K562 (cell line): Measurements from ENCODE around the gene THADA. TPM values are rescaled to one million over a fixed set of nuclear protein-coding genes. Genes with fewer than 3 reads are reported as not detected.

Experiments
- ATAC-seq: fragments of 200-7000 bp; cut with Tn5 transposase; 3 replicates; pipeline ENCODE4 v1.9.1; 2020; ENCODE audit warnings: moderate library complexity
- BruUV-seq: library from RNA; stranded (reverse); fragments of 400-500 nt; replicated peaks from 2 replicates; lab custom pipeline; 2021; lab: Mats Ljungman, UMichigan
- CTCF ChIA-PET: fragments of 300-600 bp; formaldehyde crosslinking; extraction: SDS; loops from one replicate; lab custom pipeline; 2021; ENCODE audit warnings: low intra/inter-chr PET ratio; lab: Yijun Ruan, JAX
- POLR2A ChIA-PET: fragments of 300-600, 350-650 bp; sonication (Branson Sonifier 250); formaldehyde crosslinking; extraction: SDS; loops from one replicate; lab custom pipeline; 2021; ENCODE audit warnings: antibody characterized with exemption, inconsistent platforms; lab: Yijun Ruan, JAX
- DNase-seq, 4 experiments: peaks; one replicate each; pipeline versions ENCODE4 v3.0.0 to v3.0.0-alpha.2; 2011 to 2018; ENCODE audit warnings: low spot score in 3 of 4, mixed read lengths in 3 of 4; ENCODE audit errors: extremely low read depth in 1 of 4
- FAIRE-seq: peaks from 2 replicates; lab custom pipeline; 2011; peaks lifted over from hg19 to GRCh38; lab: Jason Lieb, UNC
- H2AFZ ChIP-seq: 2 replicates; pipeline ENCODE4 v1.6.0; 2011; ENCODE audit warnings: low read depth, low read length, control low read depth, inconsistent platforms
- H3K27ac ChIP-seq: fragments of 200-600 bp; 3 replicates; pipeline ENCODE4 v1.8.0; 2011; ENCODE audit warnings: low read depth, mild to moderate bottlenecking, control low read depth, inconsistent platforms, low read length, moderate library complexity, mixed read lengths; ENCODE audit errors: extremely low read depth
- H3K27me3 ChIP-seq, 2 experiments: fragments of 300-600 bp in 1 of 2; 2 replicates in 1 of 2; 3 replicates in 1 of 2; pipeline versions ENCODE4 v1.6.0 to v1.8.0; 2011; ENCODE audit warnings: inconsistent platforms in 2 of 2, low read length in 2 of 2, mild to moderate bottlenecking in 1 of 2, mixed read lengths in 1 of 2, moderate library complexity in 1 of 2; ENCODE audit not compliant: control insufficient read depth in 2 of 2, insufficient read depth in 2 of 2
- H3K36me3 ChIP-seq: fragments of 300-600 bp; 3 replicates; pipeline ENCODE4 v1.8.0; 2011; ENCODE audit warnings: mild to moderate bottlenecking, low read length, inconsistent platforms; ENCODE audit not compliant: control insufficient read depth, insufficient read depth
- H3K4me1 ChIP-seq, 2 experiments: fragments of 200-600 bp in 1 of 2; replicated peaks in 1 of 2; 2 replicates in 1 of 2; 3 replicates in 1 of 2; pipeline versions ENCODE4 v1.5.1 to v1.8.0; 2011; ENCODE audit warnings: inconsistent platforms in 2 of 2, low read length in 2 of 2, mild to moderate bottlenecking in 1 of 2, mixed read lengths in 1 of 2, moderate library complexity in 1 of 2; ENCODE audit not compliant: control insufficient read depth in 2 of 2, insufficient read depth in 2 of 2
- H3K4me2 ChIP-seq: 2 replicates; pipeline ENCODE4 v1.6.1; 2011; ENCODE audit warnings: low read length, control low read depth, inconsistent platforms, mixed read lengths; ENCODE audit not compliant: insufficient read depth
- H3K4me3 ChIP-seq: fragments of 200-600 bp; sonication (generic), shearing (Covaris generic); 2 replicates; pipeline ENCODE4 v1.5.1; 2016; ENCODE audit warnings: control low read depth, inconsistent platforms
- H3K79me2 ChIP-seq: fragments of 200-600 bp; 3 replicates; pipeline ENCODE4 v1.8.0; 2011; ENCODE audit warnings: low read length, inconsistent platforms; ENCODE audit not compliant: control insufficient read depth, insufficient read depth
- H3K9ac ChIP-seq, 2 experiments: 2 replicates each; pipeline versions ENCODE4 v1.6.0 to v1.6.1; 2011; ENCODE audit warnings: low read depth in 2 of 2, low read length in 2 of 2, control low read depth in 1 of 2, inconsistent platforms in 1 of 2, mild to moderate bottlenecking in 1 of 2, mixed read lengths in 1 of 2; ENCODE audit not compliant: insufficient read depth in 1 of 2
- H3K9me1 ChIP-seq: one replicate; pipeline ENCODE4 v1.6.0; 2011; ENCODE audit warnings: inconsistent platforms, mild to moderate bottlenecking, low read length, moderate library complexity; ENCODE audit not compliant: control insufficient read depth, insufficient read depth
- H3K9me3 ChIP-seq: replicated peaks from 2 replicates; pipeline ENCODE4 v1.5.1; 2011; ENCODE audit warnings: low read depth, low read length, inconsistent platforms; ENCODE audit not compliant: control insufficient read depth, insufficient read depth
- H4K20me1 ChIP-seq: replicated peaks from 2 replicates; pipeline ENCODE4 v1.6.1; 2011; ENCODE audit warnings: low read length, inconsistent platforms, mixed read lengths; ENCODE audit not compliant: control insufficient read depth, insufficient read depth
- BACH1 ChIP-seq: fragments of 200-800 bp; sonication (Bioruptor generic); IDR thresholded peaks from 2 replicates; pipeline ENCODE4 v1.6.1; 2016; ENCODE audit warnings: missing genetic modification characterization, missing compliant biosample characterization
- CHAMP1 ChIP-seq: fragments of 450-650 bp; IDR thresholded peaks from 2 replicates; pipeline ENCODE4 v1.6.1; 2016; ENCODE audit warnings: mild to moderate bottlenecking
- CTBP1 ChIP-seq: fragments of 450-650 bp; IDR thresholded peaks from 2 replicates; pipeline ENCODE4 v1.6.1; 2016; ENCODE audit warnings: borderline replicate concordance
- CTCFL ChIP-seq: IDR thresholded peaks from 2 replicates; pipeline ENCODE4 v1.6.1; 2011; ENCODE audit warnings: borderline replicate concordance, low read depth, mild to moderate bottlenecking, moderate library complexity, low read length; ENCODE audit not compliant: insufficient read depth, poor library complexity, severe bottlenecking
- DMBX1 ChIP-seq: fragments of 250-450 bp; sonication (Bioruptor Pico); IDR thresholded peaks from 2 replicates; pipeline ENCODE4 v1.8.0; 2022; ENCODE audit warnings: inconsistent platforms, mild to moderate bottlenecking, moderate library complexity, borderline replicate concordance
- ELF2 ChIP-seq: fragments of 250-450 bp; sonication (Bioruptor Pico); IDR thresholded peaks from 2 replicates; pipeline ENCODE4 v1.5.0; 2021; ENCODE audit warnings: mild to moderate bottlenecking
- GABPA ChIP-seq: fragments of 200-800 bp; sonication (Bioruptor generic); conservative IDR thresholded peaks from 2 replicates; pipeline ENCODE4 v1.6.1; 2016; ENCODE audit warnings: low read depth, missing genetic modification characterization, missing compliant biosample characterization
- IFI16 ChIP-seq: fragments of 250-450 bp; sonication (Bioruptor Pico); IDR thresholded peaks from 2 replicates; pipeline ENCODE4 v2.1.2; 2022; ENCODE audit warnings: mild to moderate bottlenecking, inconsistent platforms
- MCM7 ChIP-seq, 2 experiments: fragments of 450-650 bp; IDR thresholded peaks; 2 replicates each; pipeline ENCODE4 v1.6.1; 2016 to 2018
- NFYB ChIP-seq: IDR thresholded peaks from 2 replicates; pipeline ENCODE4 v1.6.1; 2011; ENCODE audit warnings: mild to moderate bottlenecking, moderate library complexity; ENCODE audit not compliant: insufficient read length; ENCODE audit errors: extremely low read depth
- PHTF2 ChIP-seq: fragments of 250-450 bp; sonication (Bioruptor Pico); IDR thresholded peaks from 2 replicates; pipeline ENCODE4 v1.5.0; 2021; ENCODE audit warnings: mild to moderate bottlenecking
- PTRF ChIP-seq: fragments of 450-650 bp; IDR thresholded peaks from 2 replicates; pipeline ENCODE4 v1.6.1; 2016; ENCODE audit warnings: mild to moderate bottlenecking, missing genetic modification characterization, missing compliant biosample characterization
- RBM39 ChIP-seq: fragments of 200-400 bp; formaldehyde crosslinking; optimal IDR thresholded peaks from 2 replicates; pipeline ENCODE3; 2018; ENCODE audit warnings: low read depth, low read length
- TAF1 ChIP-seq: IDR thresholded peaks from 2 replicates; pipeline ENCODE4 v1.6.1; 2011; ENCODE audit warnings: mild to moderate bottlenecking, low read length, moderate library complexity; ENCODE audit not compliant: insufficient read depth, control insufficient read depth, severe bottlenecking; ENCODE audit errors: extremely low read depth
- TAF9B ChIP-seq: fragments of 450-650 bp; IDR thresholded peaks from 2 replicates; pipeline ENCODE4 v1.6.1; 2018; ENCODE audit warnings: mild to moderate bottlenecking; ENCODE audit not compliant: partially characterized antibody
- in situ Hi-C: fragments of 300-500 bp; cut with MboI; formaldehyde crosslinking; loops from 4 replicates; pipeline ENCODE4 v1.15.0; 2018; ENCODE audit warnings: inconsistent platforms, mixed read lengths
- intact Hi-C: fragments of 100-400 bp; cut with micrococcal nuclease; formaldehyde crosslinking; loops from 2 replicates; pipeline ENCODE4 v1.14.2; 2022
- polyA plus RNA-seq, 8 experiments: library from polyadenylated mRNA; depleted of rRNA in 4 of 8; stranded (reverse) in 5 of 8; unstranded in 3 of 8; fragments of >200 nt; fragmentation: Nextera tagmentation in 2 of 8; fragmentation: Illumina TruSeq in 1 of 8; extraction: Ambion mirVana in 2 of 8; extraction: Trizol in 1 of 8; gene quantifications; 2 replicates each; pipeline versions ENCODE4 v1.2.1 to v1.2.3, GENCODE V29; 2011 to 2014; ENCODE audit warnings: inconsistent platforms in 1 of 8, missing spikeins in 1 of 8
- total RNA-seq, 7 experiments: library from RNA; depleted of rRNA in 6 of 7; stranded (reverse); fragments of >200 nt in 6 of 7; fragmentation: Illumina TruSeq in 2 of 7; extraction: Trizol in 2 of 7; gene quantifications; 2 replicates each; pipeline versions ENCODE4 v1.2.1 to v1.2.3, GENCODE V29; 2011 to 2021; ENCODE audit warnings: low replicate concordance in 1 of 7
- TF ChIP-seq, protein P1 (sequence below), 2 experiments: fragments of 250-450 bp in 1 of 2; fragments of 450-650 bp in 1 of 2; sonication (Bioruptor Pico) in 1 of 2; IDR thresholded peaks; 2 replicates each; pipeline versions ENCODE4 v1.6.1 to v1.8.0; 2016 to 2021; ENCODE audit warnings: mild to moderate bottlenecking in 2 of 2, moderate library complexity in 2 of 2, missing compliant biosample characterization in 1 of 2, missing genetic modification characterization in 1 of 2
- TF ChIP-seq, protein P2 (sequence below): fragments of 250-450 bp; sonication (Bioruptor Pico); IDR thresholded peaks from 2 replicates; pipeline ENCODE4 v1.8.0; 2022; ENCODE audit warnings: inconsistent platforms

The THADA gene
- total and polyA plus RNA-seq, 9 of the 15 experiments (the other 6 are each of a cell fraction or from before 2014, with no cell fraction given): 17.8 to 34.7 (median 31.9) TPM

GRCh38 chr2:43513216-43513615, 82.6 kb downstream of the THADA start:
- Histone ChIP-seq H3K4me3 (no peak overlapping the region), H3K9me1 (no peaks in the 10 kb centered on the region), H3K36me3 (peaks cover 11% of the 10 kb centered on the region; the same call in 1 of the 3 replicates), H4K20me1 (no peaks in the 10 kb centered on the region), H3K27ac (no peak overlapping the region), H3K4me1 (peaks cover 0 to 29% of the 10 kb centered on the region in 2 experiments; a peak in 3 of 5 replicates), H3K79me2 (no peaks in the 10 kb centered on the region; the same call in 2 of the 3 replicates), H3K9ac (no peak overlapping the region), H3K27me3 (no peaks in the 10 kb centered on the region), H2AFZ (no peak overlapping the region), H3K4me2 (no peak overlapping the region), H3K9me3 (no peaks in the 10 kb centered on the region)
- in situ Hi-C loops (no loop called here), intact Hi-C loops (no loop called here)
- BruUV-seq: no TSS peak
- no peak for ATAC-seq
- CTCF ChIA-PET: no interaction called here
- no peak for TF ChIP-seq CHAMP1
- TF ChIP-seq, protein P1, sequence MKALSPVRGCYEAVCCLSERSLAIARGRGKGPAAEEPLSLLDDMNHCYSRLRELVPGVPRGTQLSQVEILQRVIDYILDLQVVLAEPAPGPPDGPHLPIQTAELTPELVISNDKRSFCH (CRISPR knock-in tag; IDR thresholded peaks at IDR 0.05): no peak
- TF ChIP-seq, protein P1 (tag; IDR thresholded peaks at IDR 0.05): no peak
- no peak for TF ChIP-seq IFI16 (CRISPR knock-in tag)
- TF ChIP-seq ELF2 (CRISPR knock-in tag): no peak
- TF ChIP-seq PHTF2 (CRISPR knock-in tag): no peak
- no peak for TF ChIP-seq TAF9B
- TF ChIP-seq BACH1 (tag): no peak
- no peak for TF ChIP-seq PTRF (tag)
- TF ChIP-seq CTCFL: no peak
- no peak for TF ChIP-seq TAF1
- TF ChIP-seq CTBP1: no peak
- no peak for TF ChIP-seq MCM7 (IDR thresholded peaks at IDR 0.05)
- no peak for TF ChIP-seq NFYB
- TF ChIP-seq GABPA: no peak
- TF ChIP-seq DMBX1 (CRISPR knock-in tag): no peak
- TF ChIP-seq RBM39: no peak
- TF ChIP-seq, protein P2, sequence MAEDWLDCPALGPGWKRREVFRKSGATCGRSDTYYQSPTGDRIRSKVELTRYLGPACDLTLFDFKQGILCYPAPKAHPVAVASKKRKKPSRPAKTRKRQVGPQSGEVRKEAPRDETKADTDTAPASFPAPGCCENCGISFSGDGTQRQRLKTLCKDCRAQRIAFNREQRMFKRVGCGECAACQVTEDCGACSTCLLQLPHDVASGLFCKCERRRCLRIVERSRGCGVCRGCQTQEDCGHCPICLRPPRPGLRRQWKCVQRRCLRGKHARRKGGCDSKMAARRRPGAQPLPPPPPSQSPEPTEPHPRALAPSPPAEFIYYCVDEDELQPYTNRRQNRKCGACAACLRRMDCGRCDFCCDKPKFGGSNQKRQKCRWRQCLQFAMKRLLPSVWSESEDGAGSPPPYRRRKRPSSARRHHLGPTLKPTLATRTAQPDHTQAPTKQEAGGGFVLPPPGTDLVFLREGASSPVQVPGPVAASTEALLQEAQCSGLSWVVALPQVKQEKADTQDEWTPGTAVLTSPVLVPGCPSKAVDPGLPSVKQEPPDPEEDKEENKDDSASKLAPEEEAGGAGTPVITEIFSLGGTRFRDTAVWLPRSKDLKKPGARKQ (CRISPR knock-in tag): no peak
- FAIRE-seq: no peak
- POLR2A ChIA-PET: interaction anchor here (0.5 kb wide), 1 partner anchor 506 kb away, joined by 3 read pairs; no protein-coding TSS in a partner anchor
- no peak for DNase-seq
